HepG2 (cell line): ENCODE measurements around the gene ANKRD42. TPM values are rescaled to one million over a fixed set of nuclear protein-coding genes. Genes with fewer than 3 reads are reported as not detected.

ENCODE experiments used
- CC2D1A ChIP-seq: sonication (generic); formaldehyde crosslinking; IDR thresholded peaks from 2 replicates; pipeline ENCODE4 v1.8.1; 2023; ENCODE audit warnings: mild to moderate bottlenecking, missing genetic modification reagents
- CHD2 ChIP-seq: IDR thresholded peaks from 2 replicates; pipeline ENCODE4 v1.6.1; 2011; ENCODE audit warnings: low read depth, low read length, improper control_type of control experiment
- CREB3 ChIP-seq: sonication (generic); formaldehyde crosslinking; IDR thresholded peaks from 2 replicates; pipeline ENCODE4 v1.5.0; 2020; ENCODE audit warnings: missing genetic modification reagents
- EEA1 ChIP-seq: sonication (generic); formaldehyde crosslinking; IDR thresholded peaks from 2 replicates; pipeline ENCODE4 v1.5.1; 2020; ENCODE audit warnings: mild to moderate bottlenecking, missing genetic modification reagents, borderline replicate concordance
- ELF4 ChIP-seq: sonication (generic); formaldehyde crosslinking; IDR thresholded peaks from 2 replicates; pipeline ENCODE4 v1.5.0; 2020; ENCODE audit warnings: missing genetic modification reagents, mild to moderate bottlenecking, moderate library complexity, borderline replicate concordance
- FOXA3 ChIP-seq: IDR thresholded peaks from 2 replicates; pipeline ENCODE4 v1.6.1; 2016; ENCODE audit warnings: missing genetic modification reagents, missing compliant biosample characterization
- HOXA5 ChIP-seq: sonication (generic); formaldehyde crosslinking; IDR thresholded peaks from 2 replicates; pipeline ENCODE4 v1.4.0; 2020; ENCODE audit warnings: missing genetic modification reagents
- KDM2A ChIP-seq: sonication (generic); formaldehyde crosslinking; IDR thresholded peaks from 2 replicates; pipeline ENCODE4 v1.4.0; 2020; ENCODE audit warnings: low read depth, missing genetic modification reagents, borderline replicate concordance
- PAX8 ChIP-seq: sonication (generic); formaldehyde crosslinking; IDR thresholded peaks from 2 replicates; pipeline ENCODE4 v1.8.0; 2022; ENCODE audit warnings: mild to moderate bottlenecking, missing genetic modification reagents, borderline replicate concordance
- POLR2AphosphoS2 ChIP-seq: IDR thresholded peaks from 2 replicates; pipeline ENCODE4 v1.6.1; 2011; ENCODE audit warnings: low read depth, low read length, improper control_type of control experiment
- REST ChIP-seq, 2 experiments: IDR thresholded peaks; 2 replicates each; pipeline ENCODE4 v1.6.1; 2011 to 2012; ENCODE audit warnings: low read length in 2 of 2, borderline replicate concordance in 1 of 2, low read depth in 1 of 2, mild to moderate bottlenecking in 1 of 2, moderate library complexity in 1 of 2
- SETDB1 ChIP-seq: sonication (generic); formaldehyde crosslinking; IDR thresholded peaks from 2 replicates; pipeline ENCODE4 v1.5.1; 2020; ENCODE audit warnings: missing genetic modification reagents, mild to moderate bottlenecking, borderline replicate concordance
- SMARCE1 ChIP-seq: fragments of 450-650 bp; IDR thresholded peaks from 2 replicates; pipeline ENCODE4 v1.6.1; 2017; ENCODE audit warnings: borderline replicate concordance
- ZNF282 ChIP-seq: fragments of 450-650 bp; IDR thresholded peaks from 2 replicates; pipeline ENCODE4 v1.6.1; 2018; ENCODE audit not compliant: partially characterized antibody
- ZNF335 ChIP-seq: sonication (generic); formaldehyde crosslinking; IDR thresholded peaks from 2 replicates; pipeline ENCODE4 v1.4.0; 2020; ENCODE audit warnings: missing genetic modification reagents
- ZNF337 ChIP-seq: sonication (generic); formaldehyde crosslinking; IDR thresholded peaks from 2 replicates; pipeline ENCODE4 v1.5.1; 2020; ENCODE audit warnings: missing genetic modification reagents, low read depth, mild to moderate bottlenecking, borderline replicate concordance
- ZNF367 ChIP-seq: sonication (generic); formaldehyde crosslinking; IDR thresholded peaks from 2 replicates; pipeline ENCODE4 v1.4.0; 2020; ENCODE audit warnings: missing genetic modification reagents, borderline replicate concordance
- ZNF547 ChIP-seq: sonication (generic); formaldehyde crosslinking; IDR thresholded peaks from 2 replicates; pipeline ENCODE4 v1.5.1; 2020; ENCODE audit warnings: mild to moderate bottlenecking, missing genetic modification reagents
- ZNF558 ChIP-seq: sonication (generic); formaldehyde crosslinking; IDR thresholded peaks from 2 replicates; pipeline ENCODE4 v1.9.0; 2022; ENCODE audit warnings: mild to moderate bottlenecking, missing genetic modification reagents, borderline replicate concordance
- ZNF670 ChIP-seq: sonication (generic); formaldehyde crosslinking; IDR thresholded peaks from 2 replicates; pipeline ENCODE4 v1.8.0; 2022; ENCODE audit warnings: mild to moderate bottlenecking, missing genetic modification reagents, borderline replicate concordance
- ZNF7 ChIP-seq: IDR thresholded peaks from 2 replicates; pipeline ENCODE4 v1.6.1; 2016; ENCODE audit warnings: missing biosample characterization, missing genetic modification reagents
- polyA plus RNA-seq, 8 experiments: library from polyadenylated mRNA; depleted of rRNA in 3 of 8; stranded (reverse) in 7 of 8; unstranded in 1 of 8; fragments of >200 nt; fragmentation: Illumina TruSeq in 4 of 8; extraction: Trizol in 4 of 8; gene quantifications; 2 replicates each; pipeline versions ENCODE4 v1.2.1 to v1.2.3, GENCODE V29; 2011 to 2016; ENCODE audit warnings: low read depth in 4 of 8, missing spikeins in 1 of 8, mixed read lengths in 1 of 8; ENCODE audit not compliant: insufficient read depth in 1 of 8
- total RNA-seq, 5 experiments: library from RNA; depleted of rRNA; stranded (reverse); fragments of >200 nt; fragmentation: Illumina TruSeq; extraction: Trizol; gene quantifications; 2 replicates each; pipeline ENCODE4 v1.2.3, GENCODE V29; 2016; ENCODE audit warnings: low read depth in 1 of 5
- TF ChIP-seq, protein P1 (sequence below): sonication (generic); formaldehyde crosslinking; IDR thresholded peaks from 2 replicates; pipeline ENCODE4 v1.4.0; 2020; ENCODE audit warnings: mild to moderate bottlenecking, missing genetic modification reagents, borderline replicate concordance
- TF ChIP-seq, protein P2 (sequence below): sonication (generic); formaldehyde crosslinking; IDR thresholded peaks from 2 replicates; pipeline ENCODE4 v1.8.1; 2023; ENCODE audit warnings: mild to moderate bottlenecking, missing genetic modification reagents

The ANKRD42 gene
- total and polyA plus RNA-seq, 2 of the 13 experiments (the other 11 are each of a cell fraction or from before 2014, with no cell fraction given): 2.2 to 3.7 TPM

DNA sequence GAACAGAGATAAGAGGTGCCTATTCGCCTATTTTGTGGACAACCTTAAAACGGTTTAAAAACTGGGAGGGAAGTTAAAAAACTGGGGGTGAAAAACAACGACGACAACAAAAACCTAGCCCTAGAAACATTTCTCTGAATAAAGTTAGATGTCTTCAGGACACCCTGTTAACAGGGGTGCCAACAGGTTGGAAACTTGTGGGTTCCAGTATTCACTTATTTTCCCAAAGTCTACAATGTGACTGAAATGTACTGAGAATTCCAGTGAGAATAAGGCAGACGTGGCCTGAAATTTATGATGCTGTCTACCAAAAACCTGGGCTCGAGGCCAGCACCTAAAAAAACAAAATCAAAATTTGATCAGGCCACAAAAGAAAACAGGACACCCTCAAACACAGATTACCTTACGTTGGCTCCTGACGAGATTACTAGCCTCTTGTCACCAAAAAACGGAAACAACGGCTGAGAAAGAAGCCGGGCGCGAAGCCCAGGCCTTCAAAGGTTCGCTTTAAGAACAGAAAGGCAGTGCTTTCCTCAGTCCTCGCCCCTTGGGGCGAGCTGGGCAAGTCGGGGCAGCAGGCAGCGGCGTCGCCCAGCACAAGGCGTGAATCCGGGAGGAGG is 91.7 kb downstream of the ANKRD42 start (continued):
- TF ChIP-seq CC2D1A (CRISPR knock-in tag) (no peak), REST (IDR thresholded peaks at IDR 0.05; ENCODE audit: borderline replicate concordance in 1 of 2, low read depth in 1 of 2, low read length in 2 of 2) (no peak), ELF4 (no peak), ZNF282 (no peak), SETDB1 (CRISPR knock-in tag) (0 out of 2 replicates have a peak, but pooled peaks have one; percentile 61), ZNF547 (CRISPR knock-in tag) (peak; percentile 59; the same call in 1 of the 2 replicates), ZNF558 (CRISPR knock-in tag) (no peak), HOXA5 (no peak), POLR2AphosphoS2 (no peak), ZNF335 (CRISPR knock-in tag) (no peak), SMARCE1 (no peak), KDM2A (CRISPR knock-in tag) (no peak), ZNF670 (no peak), PAX8 (CRISPR knock-in tag) (no peak), FOXA3 (CRISPR knock-in tag) (no peak), CHD2 (no peak), EEA1 (CRISPR knock-in tag) (no peak), CREB3 (CRISPR knock-in tag) (no peak), ZNF7 (no peak), ZNF367 (CRISPR knock-in tag) (no peak), ZNF337 (CRISPR knock-in tag) (0 out of 2 replicates have a peak, but pooled peaks have one; percentile 5)
- TF ChIP-seq, protein P1, sequence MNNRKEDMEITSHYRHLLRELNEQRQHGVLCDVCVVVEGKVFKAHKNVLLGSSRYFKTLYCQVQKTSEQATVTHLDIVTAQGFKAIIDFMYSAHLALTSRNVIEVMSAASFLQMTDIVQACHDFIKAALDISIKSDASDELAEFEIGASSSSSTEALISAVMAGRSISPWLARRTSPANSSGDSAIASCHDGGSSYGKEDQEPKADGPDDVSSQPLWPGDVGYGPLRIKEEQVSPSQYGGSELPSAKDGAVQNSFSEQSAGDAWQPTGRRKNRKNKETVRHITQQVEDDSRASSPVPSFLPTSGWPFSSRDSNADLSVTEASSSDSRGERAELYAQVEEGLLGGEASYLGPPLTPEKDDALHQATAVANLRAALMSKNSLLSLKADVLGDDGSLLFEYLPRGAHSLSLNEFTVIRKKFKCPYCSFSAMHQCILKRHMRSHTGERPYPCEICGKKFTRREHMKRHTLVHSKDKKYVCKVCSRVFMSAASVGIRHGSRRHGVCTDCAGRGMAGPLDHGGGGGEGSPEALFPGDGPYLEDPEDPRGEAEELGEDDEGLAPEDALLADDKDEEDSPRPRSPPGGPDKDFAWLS (CRISPR knock-in tag): no peak
- TF ChIP-seq, protein P2, sequence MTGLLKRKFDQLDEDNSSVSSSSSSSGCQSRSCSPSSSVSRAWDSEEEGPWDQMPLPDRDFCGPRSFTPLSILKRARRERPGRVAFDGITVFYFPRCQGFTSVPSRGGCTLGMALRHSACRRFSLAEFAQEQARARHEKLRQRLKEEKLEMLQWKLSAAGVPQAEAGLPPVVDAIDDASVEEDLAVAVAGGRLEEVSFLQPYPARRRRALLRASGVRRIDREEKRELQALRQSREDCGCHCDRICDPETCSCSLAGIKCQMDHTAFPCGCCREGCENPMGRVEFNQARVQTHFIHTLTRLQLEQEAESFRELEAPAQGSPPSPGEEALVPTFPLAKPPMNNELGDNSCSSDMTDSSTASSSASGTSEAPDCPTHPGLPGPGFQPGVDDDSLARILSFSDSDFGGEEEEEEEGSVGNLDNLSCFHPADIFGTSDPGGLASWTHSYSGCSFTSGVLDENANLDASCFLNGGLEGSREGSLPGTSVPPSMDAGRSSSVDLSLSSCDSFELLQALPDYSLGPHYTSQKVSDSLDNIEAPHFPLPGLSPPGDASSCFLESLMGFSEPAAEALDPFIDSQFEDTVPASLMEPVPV: no peak
